Testis (tissue), 2 donors: ENCODE data around the gene RABGAP1L.

Experiments
- CTCF ChIP-seq, 3 experiments: fragments of 450-650 bp in 2 of 3; fragments of 200-600 bp in 1 of 3; sonication (generic) in 1 of 3; IDR thresholded peaks; one replicate each; pipeline ENCODE4 v1.5.1; 2016 to 2019; ENCODE audit warnings: antibody characterized with exemption in 3 of 3, mild to moderate bottlenecking in 2 of 3, moderate library complexity in 1 of 3
- POLR2A ChIP-seq: fragments of 450-650 bp; IDR thresholded peaks from one replicate; pipeline ENCODE4 v1.6.1; 2017; ENCODE audit warnings: antibody characterized with exemption, mild to moderate bottlenecking, moderate library complexity

GRCh38 chr1:174197088-174197487 lies 37.8 kb downstream of the RABGAP1L start:
- TF ChIP-seq CTCF (IDR thresholded peaks at IDR 0.05): no peak
- no peak for TF ChIP-seq POLR2A
